CMK (cell line): ENCODE measurements around the gene RTL10.

Experiments used
- DNase-seq: peaks from one replicate; pipeline ENCODE4 v3.0.0-alpha.2; 2010; ENCODE audit warnings: low read depth

Gene RTL10

GRCh38 chr22:19808873-19809478 is 45.7 kb downstream of the RTL10 start:
- no peak for DNase-seq

- no peak for DNase-seq
These were observed 46.5 kb downstream of the RTL10 start for GRCh38 chr22:19807914-19808872.

GRCh38 chr22:19807161-19807913 is 47.3 kb downstream of the RTL10 start:
- no peak for DNase-seq

- no peak for DNase-seq
These were observed 48.2 kb downstream of the RTL10 start for GRCh38 chr22:19806213-19807160.

DNA sequence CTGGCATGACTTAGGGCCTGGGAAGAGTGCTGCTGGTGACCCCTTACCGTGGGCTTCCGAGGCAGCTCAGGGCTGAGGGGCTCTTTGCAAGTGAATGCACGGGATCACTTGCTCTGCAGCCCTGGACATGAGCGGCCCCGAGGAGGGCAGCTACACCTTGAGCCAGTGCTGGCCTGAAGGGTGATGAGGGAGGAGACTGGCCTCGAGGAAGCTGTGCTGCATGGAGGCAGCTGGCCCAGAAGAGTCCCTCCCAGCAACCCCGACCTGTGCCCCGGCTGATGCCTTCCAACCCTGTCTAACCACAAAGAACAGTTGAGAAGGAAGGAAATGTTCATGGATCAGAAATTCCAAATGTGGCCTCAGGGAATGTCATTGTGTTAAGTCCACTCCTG is 48.9 kb downstream of the RTL10 start:
- DNase-seq, result no peak
